ENCODE results near the gene COP1.
"Not testable (repeated sequence)": the region's sequence is repeated elsewhere in the genome, so short reads cannot be mapped to it uniquely, and the experiment has no call there.

COP1 gene

DNA sequence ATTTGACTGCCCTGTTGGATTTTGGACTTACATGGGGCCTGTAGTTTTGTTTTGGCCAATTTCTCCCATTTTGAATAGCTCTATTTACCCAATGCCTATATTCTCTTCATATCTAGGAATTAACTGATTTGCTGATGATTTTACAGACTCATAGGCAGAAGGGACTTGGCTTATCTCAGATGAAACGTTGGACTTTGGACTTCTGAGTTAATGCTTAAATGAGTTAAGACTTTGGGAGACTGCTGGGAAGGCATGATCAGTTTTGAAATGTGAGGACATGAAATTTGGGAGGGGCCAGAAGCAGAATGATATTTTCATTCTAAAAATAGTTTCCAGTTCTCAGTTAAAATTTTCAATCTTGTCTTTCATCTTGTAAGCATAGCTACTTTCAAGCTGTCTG lies 222.3 kb downstream of the COP1 start:
- no peak for DNase-seq (ENCODE audit: low spot score)
- TF ChIP-seq, protein P1, sequence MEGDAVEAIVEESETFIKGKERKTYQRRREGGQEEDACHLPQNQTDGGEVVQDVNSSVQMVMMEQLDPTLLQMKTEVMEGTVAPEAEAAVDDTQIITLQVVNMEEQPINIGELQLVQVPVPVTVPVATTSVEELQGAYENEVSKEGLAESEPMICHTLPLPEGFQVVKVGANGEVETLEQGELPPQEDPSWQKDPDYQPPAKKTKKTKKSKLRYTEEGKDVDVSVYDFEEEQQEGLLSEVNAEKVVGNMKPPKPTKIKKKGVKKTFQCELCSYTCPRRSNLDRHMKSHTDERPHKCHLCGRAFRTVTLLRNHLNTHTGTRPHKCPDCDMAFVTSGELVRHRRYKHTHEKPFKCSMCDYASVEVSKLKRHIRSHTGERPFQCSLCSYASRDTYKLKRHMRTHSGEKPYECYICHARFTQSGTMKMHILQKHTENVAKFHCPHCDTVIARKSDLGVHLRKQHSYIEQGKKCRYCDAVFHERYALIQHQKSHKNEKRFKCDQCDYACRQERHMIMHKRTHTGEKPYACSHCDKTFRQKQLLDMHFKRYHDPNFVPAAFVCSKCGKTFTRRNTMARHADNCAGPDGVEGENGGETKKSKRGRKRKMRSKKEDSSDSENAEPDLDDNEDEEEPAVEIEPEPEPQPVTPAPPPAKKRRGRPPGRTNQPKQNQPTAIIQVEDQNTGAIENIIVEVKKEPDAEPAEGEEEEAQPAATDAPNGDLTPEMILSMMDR (IDR thresholded peaks at IDR 0.05; ENCODE audit: extremely low read depth, missing control alignments) = no peak

DNA sequence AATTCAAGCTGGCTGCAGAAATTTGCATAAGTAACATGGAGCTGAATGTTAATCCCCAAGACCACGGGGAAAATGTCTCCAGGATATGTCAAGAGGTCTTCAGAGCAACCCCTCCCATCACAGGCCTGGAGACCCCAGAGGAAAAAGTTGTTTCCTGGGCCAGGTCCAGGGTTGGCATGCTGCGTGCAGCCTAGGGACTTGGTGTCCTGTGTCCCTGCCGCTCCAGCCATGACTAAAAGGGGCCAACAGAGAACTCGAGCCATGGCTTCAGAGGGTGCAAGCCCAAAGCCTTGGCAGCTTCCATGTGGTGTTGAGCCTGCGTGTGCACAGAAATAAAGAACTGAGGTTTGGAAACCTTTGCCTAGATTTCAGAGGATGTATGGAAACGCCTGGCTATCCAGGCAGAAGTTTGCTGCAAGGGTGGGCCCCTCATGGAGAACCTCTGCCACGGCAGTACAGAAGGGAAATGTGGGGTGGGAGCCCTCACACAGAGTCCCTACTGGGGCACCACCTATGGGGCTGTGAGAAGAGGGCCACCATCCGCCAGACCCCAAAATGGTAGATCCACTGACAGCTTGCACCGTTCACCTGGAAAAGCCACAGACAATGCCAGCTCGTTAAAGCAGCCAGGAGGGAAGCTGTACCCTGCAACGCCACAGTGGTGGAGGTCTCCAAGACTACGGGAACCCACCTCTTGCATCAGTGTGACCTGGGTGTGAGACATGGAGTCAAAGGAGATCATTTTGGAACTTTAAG lies 222.9 kb downstream of the COP1 start:
- no peak for DNase-seq (ENCODE audit: low spot score)
- TF ChIP-seq, protein P1 (IDR thresholded peaks at IDR 0.05; ENCODE audit: extremely low read depth, missing control alignments) = no peak

DNA sequence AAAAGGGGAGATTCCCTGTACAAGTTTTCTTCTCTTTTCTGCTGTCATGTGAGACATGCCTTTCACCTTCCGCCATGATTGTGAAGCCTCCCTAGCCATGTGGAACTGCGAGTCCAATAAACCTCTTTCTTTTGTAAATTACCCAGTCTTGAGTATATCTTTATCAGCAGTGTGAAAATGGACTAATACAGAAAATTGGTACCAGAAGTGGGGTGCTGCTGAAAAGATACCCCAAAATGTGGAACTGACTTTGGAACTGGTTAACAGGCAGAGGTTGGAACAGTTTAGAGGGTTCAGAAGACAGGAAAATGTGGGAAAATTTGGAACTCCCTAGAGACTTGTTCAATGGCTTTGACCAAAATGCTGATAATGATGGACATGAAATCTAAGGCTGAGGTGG lies 223.7 kb downstream of the COP1 start:
- not testable (repeated sequence) for DNase-seq (ENCODE audit: low spot score)

DNA sequence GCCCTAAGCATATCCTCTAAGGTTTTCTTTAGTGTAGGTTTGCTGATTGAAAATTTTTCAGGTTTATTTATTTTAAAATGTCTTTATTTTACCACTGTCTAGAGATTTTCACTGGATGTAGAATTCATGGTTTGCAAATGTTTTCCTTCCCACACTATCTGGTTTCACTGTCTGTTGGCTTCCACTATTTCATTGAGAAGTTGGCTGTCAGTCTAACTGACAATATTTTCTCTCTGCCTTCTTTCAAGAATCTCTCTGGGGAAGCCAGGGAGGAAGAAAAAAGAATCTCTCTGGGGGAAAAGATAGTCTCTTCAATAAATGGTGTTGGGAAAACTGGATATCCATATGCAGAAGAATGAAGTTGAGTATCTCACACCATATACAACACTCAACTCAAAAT lies 226.0 kb downstream of the COP1 start:
- TF ChIP-seq, protein P1 (IDR thresholded peaks at IDR 0.05; ENCODE audit: extremely low read depth, missing control alignments) = no peak
- no peak for DNase-seq (ENCODE audit: low spot score)

DNA sequence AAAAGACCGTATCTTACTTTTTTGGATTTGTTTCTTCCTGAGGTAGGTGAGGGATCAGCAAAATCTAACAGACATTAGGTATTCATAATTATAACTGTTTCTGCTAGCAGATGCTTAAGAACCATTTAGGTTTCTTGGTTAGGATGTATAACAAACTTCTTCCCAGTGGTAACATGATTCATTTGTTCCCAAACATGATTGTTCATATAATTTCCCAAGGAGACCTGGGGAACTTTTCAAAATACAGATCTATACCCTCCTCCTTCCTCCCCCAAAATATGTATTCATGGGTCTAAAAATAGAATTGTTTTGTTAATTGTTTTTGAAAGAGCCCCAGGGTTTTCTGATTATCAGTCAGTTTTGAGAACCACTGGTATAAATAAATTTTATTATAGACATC lies 228.2 kb downstream of the COP1 start:
- DNase-seq (ENCODE audit: low spot score) = no peak
- TF ChIP-seq, protein P1 (IDR thresholded peaks at IDR 0.05; ENCODE audit: extremely low read depth, missing control alignments) = no peak

DNA sequence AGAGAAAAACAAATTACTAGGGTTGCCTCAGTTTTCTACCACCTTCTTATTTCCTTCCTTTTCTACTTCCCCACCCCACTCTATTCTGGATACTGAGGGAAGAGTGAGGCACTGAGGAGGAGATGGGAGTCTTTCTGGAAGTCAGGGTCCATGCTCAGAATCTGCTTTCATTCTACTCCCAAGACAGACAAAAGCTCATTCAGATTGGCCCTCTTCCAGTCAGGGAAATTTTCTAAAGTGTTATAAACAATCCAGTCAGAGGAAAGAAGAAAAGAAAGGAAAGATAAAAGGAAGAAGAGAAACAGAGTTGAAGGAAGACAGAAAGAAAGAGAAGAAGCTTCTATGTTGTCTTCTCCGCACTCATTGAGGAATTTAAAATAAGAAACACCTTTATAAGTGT lies 228.6 kb downstream of the COP1 start:
- no peak for DNase-seq (ENCODE audit: low spot score)
- TF ChIP-seq, protein P1 (IDR thresholded peaks at IDR 0.05; ENCODE audit: extremely low read depth, missing control alignments) = no peak

DNA sequence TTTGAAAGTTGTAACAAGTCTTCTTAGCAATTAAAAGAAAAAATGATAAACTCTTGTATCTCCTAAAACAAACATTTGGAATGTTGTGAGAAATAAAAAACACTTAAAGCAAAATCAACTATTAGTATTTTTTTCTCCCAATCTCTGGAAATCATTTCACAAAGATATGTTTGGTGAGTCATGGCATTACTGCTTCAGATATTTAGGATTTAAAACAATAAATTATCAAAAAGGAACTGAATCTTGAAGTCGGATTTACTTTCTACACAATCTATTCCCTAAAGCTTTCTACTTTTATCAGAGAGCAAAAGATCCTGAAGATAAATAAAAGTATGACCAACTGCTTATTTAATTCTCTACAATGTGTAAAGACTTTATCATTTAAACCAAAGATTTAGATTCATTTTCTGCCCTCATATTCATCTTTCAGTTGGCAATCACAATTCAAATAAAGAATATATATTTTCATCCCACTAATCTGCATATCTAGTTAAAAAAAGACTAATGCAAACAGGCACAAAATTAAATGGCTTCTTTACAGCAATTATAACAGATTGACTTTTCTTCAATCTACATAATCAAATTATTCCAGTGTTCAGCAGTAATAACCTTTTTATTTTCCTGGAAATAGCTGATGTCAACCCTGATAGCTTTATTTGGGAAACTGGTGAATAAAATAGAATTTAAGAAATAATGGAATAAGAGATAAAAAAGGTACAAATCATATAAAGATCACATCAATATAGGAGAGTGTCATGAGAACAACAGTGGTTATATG lies 230.0 kb downstream of the COP1 start:
- DNase-seq (ENCODE audit: low spot score) = no peak
- TF ChIP-seq, protein P1 (IDR thresholded peaks at IDR 0.05; ENCODE audit: extremely low read depth, missing control alignments) = no peak

Data from GM20000 (cell line).